Testis (tissue), 2 donors: ENCODE results near the gene ZBTB7C.

Experiments
- CTCF ChIP-seq, 3 experiments: fragments of 450-650 bp in 2 of 3; fragments of 200-600 bp in 1 of 3; sonication (generic) in 1 of 3; IDR thresholded peaks; one replicate each; pipeline ENCODE4 v1.5.1; 2016 to 2019; ENCODE audit warnings: antibody characterized with exemption in 3 of 3, mild to moderate bottlenecking in 2 of 3, moderate library complexity in 1 of 3
- POLR2A ChIP-seq: fragments of 450-650 bp; IDR thresholded peaks from one replicate; pipeline ENCODE4 v1.6.1; 2017; ENCODE audit warnings: antibody characterized with exemption, mild to moderate bottlenecking, moderate library complexity

DNA sequence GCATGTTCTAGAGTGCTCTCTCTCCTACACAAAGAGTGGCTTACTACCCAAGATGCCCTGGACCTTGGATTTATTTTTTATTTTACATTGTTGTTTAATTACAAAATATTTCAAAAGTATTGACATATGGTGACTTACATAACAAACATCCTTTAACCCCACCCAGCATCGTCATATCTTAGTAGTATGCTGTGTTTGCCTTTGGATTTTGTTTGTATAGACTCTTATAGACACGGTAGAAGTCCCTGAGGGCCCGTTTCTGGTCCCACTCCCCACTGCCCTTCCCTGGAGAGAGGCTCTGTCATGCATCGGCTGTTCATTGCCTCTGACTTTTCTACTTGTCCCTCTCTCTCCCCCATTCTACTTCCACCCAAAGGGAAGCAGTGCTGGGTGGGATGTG, 112.0 kb downstream of the ZBTB7C start:
- TF ChIP-seq CTCF (IDR thresholded peaks at IDR 0.05) = no peak
- TF ChIP-seq POLR2A = no peak
